GM21447 (cell line): ENCODE results near the gene ABCA12.

Experiments used
- ATAC-seq: cut with Tn5 transposase; IDR thresholded peaks from one replicate; pipeline ENCODE4 v1.9.1; 2021; ENCODE audit not compliant: unreplicated experiment

ABCA12 gene

GRCh38 chr2:214989187-214989586 lies 149.2 kb downstream of the ABCA12 start:
- ATAC-seq = no peak

- ATAC-seq = no peak
These were observed 151.2 kb downstream of the ABCA12 start for GRCh38 chr2:214987261-214987660.

- ATAC-seq = no peak
These were observed 152.8 kb downstream of the ABCA12 start for GRCh38 chr2:214985619-214986018.

- ATAC-seq = no peak
These were observed 172.0 kb downstream of the ABCA12 start for GRCh38 chr2:214966420-214966819.

- ATAC-seq = no peak
These were observed 177.7 kb downstream of the ABCA12 start for GRCh38 chr2:214960677-214961076.

- no peak for ATAC-seq
These were observed 191.5 kb downstream of the ABCA12 start for GRCh38 chr2:214946949-214947348.

GRCh38 chr2:214934006-214934405 lies 204.4 kb downstream of the ABCA12 start:
- no peak for ATAC-seq

GRCh38 chr2:214904634-214905033 lies 233.8 kb downstream of the ABCA12 start:
- ATAC-seq = no peak

- no peak for ATAC-seq
These were observed 234.2 kb downstream of the ABCA12 start for GRCh38 chr2:214904176-214904575.

- no peak for ATAC-seq
These were observed 236.1 kb downstream of the ABCA12 start for GRCh38 chr2:214902286-214902685.

- no peak for ATAC-seq
These were observed 238.7 kb downstream of the ABCA12 start for GRCh38 chr2:214899751-214900150.

- ATAC-seq = no peak
These were observed 242.2 kb downstream of the ABCA12 start for GRCh38 chr2:214896274-214896673.

GRCh38 chr2:214895469-214895868 lies 243.0 kb downstream of the ABCA12 start:
- ATAC-seq = no peak

GRCh38 chr2:214889301-214889700 lies 249.1 kb downstream of the ABCA12 start:
- no peak for ATAC-seq

- ATAC-seq = no peak
These were observed 256.7 kb downstream of the ABCA12 start for GRCh38 chr2:214881647-214882202.
